ENCODE data around the gene SETD2. TPM values are rescaled to one million over a fixed set of nuclear protein-coding genes. Genes with fewer than 3 reads are reported as not detected.

The SETD2 gene
- polyA plus RNA-seq, 3 donors = 3.1 to 22.4 (median 7.5) TPM

GRCh38 chr3:47054412-47054811, 109.5 kb downstream of the SETD2 start:
- intact Hi-C loops (cut with micrococcal nuclease) = no loop called here
- H3K9ac ChIP-seq (ENCODE audit: insufficient read depth, low read length, poor library complexity, severe bottlenecking) = no peak overlapping the region
- H3K9me3 ChIP-seq (replicated peaks in 1 of 2; ENCODE audit: control insufficient read depth in 1 of 2, insufficient read depth in 1 of 2, low read length in 2 of 2) = no peaks in the 10 kb centered on the region
- no peaks in the 10 kb centered on the region for H3K27me3 ChIP-seq (ENCODE audit: control insufficient read depth in 2 of 2, insufficient read depth in 2 of 2, low read length in 2 of 2)
- no peak overlapping the region for H3K4me3 ChIP-seq (replicated peaks in 1 of 3; ENCODE audit: low read depth in 2 of 3, low read length in 3 of 3)
- Mint-ChIP-seq H3K36me3 (peaks cover 32 to 56% of the 10 kb centered on the region in 2 donors), H3K4me3 (no peak overlapping the region), H3K4me1 (peaks cover 8% of the 10 kb centered on the region), H3K27ac (peak overlapping the region in 1 of 7 donors; percentile 73), H3K27me3 (ENCODE audit: low read depth in 3 of 3) (no peaks in the 10 kb centered on the region), H3K9me3 (no peaks in the 10 kb centered on the region)
- H4K20me1 ChIP-seq (ENCODE audit: insufficient read depth, low read length) = peaks cover 51% of the 10 kb centered on the region
- TF ChIP-seq CTCF (IDR thresholded peaks at IDR 0.05) = no peak
- peak overlapping the region in 1 of 2 donors; percentile 11 for H3K27ac ChIP-seq (ENCODE audit: low read depth in 1 of 2, low read length in 2 of 2)
- no peak for DNase-seq
- no peak overlapping the region for H3K4me2 ChIP-seq (replicated peaks; ENCODE audit: extremely low read depth, low read length, poor library complexity, severe bottlenecking)
- H3K79me2 ChIP-seq (ENCODE audit: insufficient read depth, low read length) = peaks cover 27% of the 10 kb centered on the region
- H3K36me3 ChIP-seq (replicated peaks in 1 of 2; ENCODE audit: control insufficient read depth in 1 of 2, insufficient read depth in 2 of 2, low read length in 2 of 2) = peaks cover 29 to 66% of the 10 kb centered on the region in 2 donors
- H3K4me1 ChIP-seq (ENCODE audit: control insufficient read depth in 1 of 2, insufficient read depth in 2 of 2, low read length in 2 of 2) = peaks cover 5 to 10% of the 10 kb centered on the region in 2 donors
- H2AFZ ChIP-seq (ENCODE audit: insufficient read depth, low read depth, low read length, poor library complexity, severe bottlenecking) = no peak overlapping the region

GRCh38 chr3:47047673-47048072, 116.2 kb downstream of the SETD2 start:
- no peak for TF ChIP-seq CTCF (IDR thresholded peaks at IDR 0.05)
- Mint-ChIP-seq H3K4me1 (peaks cover 7% of the 10 kb centered on the region), H3K36me3 (peaks cover 12 to 42% of the 10 kb centered on the region in 2 donors), H3K27me3 (ENCODE audit: low read depth in 3 of 3) (no peaks in the 10 kb centered on the region), H3K9me3 (no peaks in the 10 kb centered on the region), H3K27ac (peak overlapping the region in 1 of 7 donors; percentile 43), H3K4me3 (no peak overlapping the region)
- H3K4me3 ChIP-seq (replicated peaks in 1 of 3; ENCODE audit: low read depth in 2 of 3, low read length in 3 of 3) = no peak overlapping the region
- no peaks in the 10 kb centered on the region for H3K27me3 ChIP-seq (ENCODE audit: control insufficient read depth in 2 of 2, insufficient read depth in 2 of 2, low read length in 2 of 2)
- no peak overlapping the region for H2AFZ ChIP-seq (ENCODE audit: insufficient read depth, low read depth, low read length, poor library complexity, severe bottlenecking)
- peaks cover 26 to 46% of the 10 kb centered on the region in 2 donors for H3K36me3 ChIP-seq (replicated peaks in 1 of 2; ENCODE audit: control insufficient read depth in 1 of 2, insufficient read depth in 2 of 2, low read length in 2 of 2)
- H4K20me1 ChIP-seq (ENCODE audit: insufficient read depth, low read length) = peaks cover 42% of the 10 kb centered on the region
- no peak overlapping the region for H3K9ac ChIP-seq (ENCODE audit: insufficient read depth, low read length, poor library complexity, severe bottlenecking)
- peak overlapping the region in 1 of 2 donors; percentile 36 for H3K27ac ChIP-seq (ENCODE audit: low read depth in 1 of 2, low read length in 2 of 2)
- no peaks in the 10 kb centered on the region for H3K9me3 ChIP-seq (replicated peaks in 1 of 2; ENCODE audit: control insufficient read depth in 1 of 2, insufficient read depth in 1 of 2, low read length in 2 of 2)
- H3K4me1 ChIP-seq (ENCODE audit: control insufficient read depth in 1 of 2, insufficient read depth in 2 of 2, low read length in 2 of 2) = peaks cover 5 to 10% of the 10 kb centered on the region in 2 donors
- H3K79me2 ChIP-seq (ENCODE audit: insufficient read depth, low read length) = peaks cover 15% of the 10 kb centered on the region
- intact Hi-C loops (cut with micrococcal nuclease) = no loop called here
- H3K4me2 ChIP-seq (replicated peaks; ENCODE audit: extremely low read depth, low read length, poor library complexity, severe bottlenecking) = no peak overlapping the region
- no peak for DNase-seq
